Measurements from ENCODE around the gene SENP6.
"Not testable (repeated sequence)": the region's sequence is repeated elsewhere in the genome, so short reads cannot be mapped to it uniquely, and the experiment has no call there.

Gene SENP6

GRCh38 chr6:75624988-75625387, 23.3 kb downstream of the SENP6 start:
- no peak for ATAC-seq
- TF ChIP-seq POU6F1 (CRISPR knock-in tag; IDR thresholded peaks at IDR 0.05; ENCODE audit: borderline replicate concordance, low read depth), result no peak
- no peak for TF ChIP-seq ZFP3 (CRISPR knock-in tag; IDR thresholded peaks at IDR 0.05)
- TF ChIP-seq TOX (CRISPR knock-in tag; IDR thresholded peaks at IDR 0.05; ENCODE audit: borderline replicate concordance), result no peak
- TF ChIP-seq ISL1 (CRISPR knock-in tag; IDR thresholded peaks at IDR 0.05), result no peak
- TF ChIP-seq OSR1 (CRISPR knock-in tag; IDR thresholded peaks at IDR 0.05), result no peak
- no peak for TF ChIP-seq BACH2 (CRISPR knock-in tag; IDR thresholded peaks at IDR 0.05; ENCODE audit: borderline replicate concordance)
- no peak for TF ChIP-seq ESRRG (CRISPR knock-in tag; IDR thresholded peaks at IDR 0.05)
- no peak for TF ChIP-seq CREB5 (CRISPR knock-in tag; IDR thresholded peaks at IDR 0.05; ENCODE audit: low read depth)
- TF ChIP-seq ZNF565 (CRISPR knock-in tag; conservative IDR thresholded peaks at IDR 0.05; ENCODE audit: low read depth), result no peak
- TF ChIP-seq CSDC2 (CRISPR knock-in tag; IDR thresholded peaks at IDR 0.05), result no peak
- no peak for TF ChIP-seq RARB (CRISPR knock-in tag; IDR thresholded peaks at IDR 0.05)
- TF ChIP-seq ZNF8 (CRISPR knock-in tag; IDR thresholded peaks at IDR 0.05), result no peak

GRCh38 chr6:75626561-75626960, 24.9 kb downstream of the SENP6 start:
- TF ChIP-seq RARB (CRISPR knock-in tag; IDR thresholded peaks at IDR 0.05) (no peak), SNAI2 (CRISPR knock-in tag; IDR thresholded peaks at IDR 0.05) (no peak), TCF4 (CRISPR knock-in tag; IDR thresholded peaks at IDR 0.05; ENCODE audit: borderline replicate concordance) (no peak), CSDC2 (CRISPR knock-in tag; IDR thresholded peaks at IDR 0.05) (no peak), ZC3H10 (CRISPR knock-in tag; IDR thresholded peaks at IDR 0.05) (no peak), CREB5 (CRISPR knock-in tag; IDR thresholded peaks at IDR 0.05; ENCODE audit: low read depth) (no peak), BACH2 (CRISPR knock-in tag; IDR thresholded peaks at IDR 0.05; ENCODE audit: borderline replicate concordance) (no peak), OSR1 (CRISPR knock-in tag; IDR thresholded peaks at IDR 0.05) (no peak), TSHZ2 (CRISPR knock-in tag; IDR thresholded peaks at IDR 0.05) (no peak), CSRNP3 (CRISPR knock-in tag; IDR thresholded peaks at IDR 0.05) (no peak), ZNF70 (CRISPR knock-in tag; IDR thresholded peaks at IDR 0.05) (no peak)
- TF ChIP-seq, protein P1, sequence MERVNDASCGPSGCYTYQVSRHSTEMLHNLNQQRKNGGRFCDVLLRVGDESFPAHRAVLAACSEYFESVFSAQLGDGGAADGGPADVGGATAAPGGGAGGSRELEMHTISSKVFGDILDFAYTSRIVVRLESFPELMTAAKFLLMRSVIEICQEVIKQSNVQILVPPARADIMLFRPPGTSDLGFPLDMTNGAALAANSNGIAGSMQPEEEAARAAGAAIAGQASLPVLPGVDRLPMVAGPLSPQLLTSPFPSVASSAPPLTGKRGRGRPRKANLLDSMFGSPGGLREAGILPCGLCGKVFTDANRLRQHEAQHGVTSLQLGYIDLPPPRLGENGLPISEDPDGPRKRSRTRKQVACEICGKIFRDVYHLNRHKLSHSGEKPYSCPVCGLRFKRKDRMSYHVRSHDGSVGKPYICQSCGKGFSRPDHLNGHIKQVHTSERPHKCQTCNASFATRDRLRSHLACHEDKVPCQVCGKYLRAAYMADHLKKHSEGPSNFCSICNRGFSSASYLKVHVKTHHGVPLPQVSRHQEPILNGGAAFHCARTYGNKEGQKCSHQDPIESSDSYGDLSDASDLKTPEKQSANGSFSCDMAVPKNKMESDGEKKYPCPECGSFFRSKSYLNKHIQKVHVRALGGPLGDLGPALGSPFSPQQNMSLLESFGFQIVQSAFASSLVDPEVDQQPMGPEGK (CRISPR knock-in tag; IDR thresholded peaks at IDR 0.05; ENCODE audit: borderline replicate concordance), result no peak
- ATAC-seq, result no peak

DNA sequence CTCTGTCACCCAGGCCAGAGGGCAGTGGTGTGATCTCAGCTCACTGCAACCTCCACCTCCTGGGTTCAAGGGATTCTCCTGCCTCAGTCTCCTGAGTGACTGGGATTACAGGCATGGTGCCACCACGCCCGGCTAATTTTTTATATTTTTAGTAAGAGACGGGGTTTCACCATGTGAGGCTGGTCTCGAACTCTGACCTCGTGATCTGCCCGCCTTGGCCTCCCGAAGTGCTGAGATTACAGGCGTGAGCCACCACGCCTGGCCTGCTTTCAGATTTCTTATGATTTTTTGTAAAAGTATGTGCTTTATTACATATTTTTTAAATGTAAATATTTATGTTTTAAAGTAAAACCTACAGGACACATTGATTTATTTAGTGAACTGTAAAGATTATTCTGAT, 26.0 kb downstream of the SENP6 start:
- ATAC-seq, result not testable (repeated sequence)
